ENCODE results near the gene STARD9. TPM values are rescaled to one million over a fixed set of nuclear protein-coding genes. Genes with fewer than 3 reads are reported as not detected.
A peak's percentile ranks its signal among the peaks of the same experiment; 100 is the strongest.

Gene STARD9
- total and polyA plus RNA-seq, 9 of the 15 experiments (the other 6 are each of a cell fraction or from before 2014, with no cell fraction given) = 0.45 to 6.0 (median 3.6) TPM

DNA sequence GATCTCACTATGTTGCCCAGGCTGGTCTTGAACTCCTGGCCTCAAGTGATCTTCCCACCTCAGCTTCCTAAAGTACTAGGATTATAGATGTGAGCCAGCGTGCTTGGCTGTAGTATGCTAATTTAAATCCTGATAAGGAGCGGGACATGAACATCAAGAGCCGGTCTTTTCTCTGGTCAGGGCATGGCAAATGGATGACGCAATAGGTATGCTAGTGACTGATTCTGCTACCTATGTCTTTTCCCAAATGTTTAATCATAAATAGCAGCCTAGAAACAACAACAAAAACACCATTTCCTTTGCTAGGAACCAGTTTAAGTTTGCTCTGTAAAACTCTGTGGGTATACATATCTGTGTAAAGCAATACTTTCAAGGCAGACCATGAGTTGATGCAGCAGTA, 64.7 kb downstream of the STARD9 start:
- H3K4me3 ChIP-seq = no peak overlapping the region
- no peak overlapping the region for H3K4me2 ChIP-seq (ENCODE audit: insufficient read depth, low read length)
- H3K9me3 ChIP-seq (replicated peaks; ENCODE audit: control insufficient read depth, insufficient read depth, low read depth, low read length) = no peaks in the 10 kb centered on the region
- no peaks in the 10 kb centered on the region for H3K9me1 ChIP-seq (ENCODE audit: control insufficient read depth, insufficient read depth, low read length)
- peak; percentile 6 for FAIRE-seq
- no peaks in the 10 kb centered on the region for H3K27me3 ChIP-seq (ENCODE audit: control insufficient read depth in 2 of 2, insufficient read depth in 2 of 2, low read length in 2 of 2)
- H3K4me1 ChIP-seq (replicated peaks in 1 of 2; ENCODE audit: control insufficient read depth in 2 of 2, insufficient read depth in 2 of 2, low read length in 2 of 2) = peaks cover 0 to 5% of the 10 kb centered on the region in 2 experiments; a peak in 2 of 5 replicates
- H3K79me2 ChIP-seq (ENCODE audit: control insufficient read depth, insufficient read depth, low read length) = no peaks in the 10 kb centered on the region
- no TSS peak for BruUV-seq (replicated peaks)
- POLR2A ChIA-PET = no interaction called here
- H2AFZ ChIP-seq (ENCODE audit: low read depth, low read length) = no peak overlapping the region
- no peaks in the 10 kb centered on the region for H4K20me1 ChIP-seq (replicated peaks; ENCODE audit: control insufficient read depth, insufficient read depth, low read length)
- CTCF ChIA-PET (ENCODE audit: low intra/inter-chr PET ratio) = no interaction called here
- intact Hi-C loops (cut with micrococcal nuclease) = no loop called here
- no peak overlapping the region for H3K9ac ChIP-seq (ENCODE audit: insufficient read depth in 1 of 2, low read depth in 2 of 2, low read length in 2 of 2)
- WGBS (ENCODE audit: insufficient coverage, low coverage, missing lambda C conversion rate) = 43% methylated on average over 4 of the region's 4 CpGs
- in situ Hi-C loops (cut with MboI) = no loop called here
- no peak for DNase-seq (ENCODE audit: extremely low read depth in 1 of 4, low spot score in 3 of 4)
- ATAC-seq = no peak; the same call in 2 of the 3 replicates
- no peak overlapping the region for H3K27ac ChIP-seq (ENCODE audit: extremely low read depth, low read depth, low read length)
- peaks cover 9% of the 10 kb centered on the region; the same call in 2 of the 3 replicates for H3K36me3 ChIP-seq (ENCODE audit: control insufficient read depth, insufficient read depth, low read length)
- TF ChIP-seq RBM25 (IDR thresholded peaks at IDR 0.05; ENCODE audit: low read depth, low read length, severe bottlenecking) (peak; percentile 6), ATF2 (CRISPR knock-in tag; IDR thresholded peaks at IDR 0.05) (no peak), TOE1 (IDR thresholded peaks at IDR 0.05; ENCODE audit: borderline replicate concordance) (no peak), TOE1 (CRISPR knock-in tag; IDR thresholded peaks at IDR 0.05; ENCODE audit: borderline replicate concordance, low read depth) (no peak), STAT5A (IDR thresholded peaks at IDR 0.05; ENCODE audit: borderline replicate concordance, low read length) (no peak), ZNF175 (CRISPR knock-in tag; IDR thresholded peaks at IDR 0.05; ENCODE audit: low read depth) (no peak), ZBED1 (IDR thresholded peaks at IDR 0.05) (no peak), CEBPG (CRISPR knock-in tag; IDR thresholded peaks at IDR 0.05) (peak; percentile 67), CEBPG (tag; conservative IDR thresholded peaks at IDR 0.05 in 1 of 2, IDR thresholded peaks at IDR 0.05 in 1 of 2) (peak; percentile 89 to 90), U2AF1 (optimal IDR thresholded peaks at IDR 0.05; ENCODE audit: low read depth, low read length) (no peak), ATF3 (IDR thresholded peaks at IDR 0.05) (peak; percentile 93), ATF3 (CRISPR knock-in tag; conservative IDR thresholded peaks at IDR 0.05) (no peak), DACH1 (IDR thresholded peaks at IDR 0.05; ENCODE audit: partially characterized antibody) (no peak), ZNF212 (CRISPR knock-in tag; IDR thresholded peaks at IDR 0.05) (no peak), ATF7 (IDR thresholded peaks at IDR 0.05) (peak; percentile 69; the same call in 1 of the 2 replicates), SLC30A9 (CRISPR knock-in tag; IDR thresholded peaks at IDR 0.05) (no peak), ATF4 (CRISPR knock-in tag; IDR thresholded peaks at IDR 0.05) (peak; percentile 46; the same call in 1 of the 2 replicates), DMBX1 (CRISPR knock-in tag; IDR thresholded peaks at IDR 0.05; ENCODE audit: borderline replicate concordance) (no peak), MEIS2 (IDR thresholded peaks at IDR 0.05; ENCODE audit: partially characterized antibody) (no peak)
- TF ChIP-seq, protein P1, sequence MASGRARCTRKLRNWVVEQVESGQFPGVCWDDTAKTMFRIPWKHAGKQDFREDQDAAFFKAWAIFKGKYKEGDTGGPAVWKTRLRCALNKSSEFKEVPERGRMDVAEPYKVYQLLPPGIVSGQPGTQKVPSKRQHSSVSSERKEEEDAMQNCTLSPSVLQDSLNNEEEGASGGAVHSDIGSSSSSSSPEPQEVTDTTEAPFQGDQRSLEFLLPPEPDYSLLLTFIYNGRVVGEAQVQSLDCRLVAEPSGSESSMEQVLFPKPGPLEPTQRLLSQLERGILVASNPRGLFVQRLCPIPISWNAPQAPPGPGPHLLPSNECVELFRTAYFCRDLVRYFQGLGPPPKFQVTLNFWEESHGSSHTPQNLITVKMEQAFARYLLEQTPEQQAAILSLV (tag; IDR thresholded peaks at IDR 0.05) = peak; percentile 71
